Stimulated activated CD4-positive, alpha-beta T cell treated with anti-CD3 and anti-CD28 coated beads, Interleukin-2, amount 100 ng/mL, for 48 hours (primary cell): Measurements from ENCODE around the gene FNDC4.

ENCODE experiments used
- DNase-seq, 2 donors: peaks; one replicate each; pipeline ENCODE4 v3.0.0-alpha.2; 2020

The FNDC4 gene

DNA sequence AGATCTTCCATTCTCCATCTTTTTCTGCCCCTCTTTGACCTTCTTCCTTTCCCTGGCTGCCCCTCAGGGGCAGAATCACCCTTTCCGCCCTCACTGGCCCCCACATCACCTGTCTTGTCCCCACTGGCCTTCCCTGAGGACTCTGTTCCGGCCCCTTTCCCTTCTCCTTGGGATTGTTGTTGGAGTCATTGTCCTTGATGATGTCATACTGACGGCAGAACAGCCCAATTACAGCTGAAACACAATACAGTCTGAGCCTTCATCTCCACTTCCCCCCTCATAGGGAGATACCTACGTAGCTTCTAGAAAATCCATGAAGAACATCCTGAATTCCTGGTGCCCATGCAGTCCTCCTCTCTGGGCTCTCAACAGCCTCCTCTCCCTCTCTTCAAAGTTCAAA is 2.4 kb downstream of the FNDC4 start:
- no peak for DNase-seq

DNA sequence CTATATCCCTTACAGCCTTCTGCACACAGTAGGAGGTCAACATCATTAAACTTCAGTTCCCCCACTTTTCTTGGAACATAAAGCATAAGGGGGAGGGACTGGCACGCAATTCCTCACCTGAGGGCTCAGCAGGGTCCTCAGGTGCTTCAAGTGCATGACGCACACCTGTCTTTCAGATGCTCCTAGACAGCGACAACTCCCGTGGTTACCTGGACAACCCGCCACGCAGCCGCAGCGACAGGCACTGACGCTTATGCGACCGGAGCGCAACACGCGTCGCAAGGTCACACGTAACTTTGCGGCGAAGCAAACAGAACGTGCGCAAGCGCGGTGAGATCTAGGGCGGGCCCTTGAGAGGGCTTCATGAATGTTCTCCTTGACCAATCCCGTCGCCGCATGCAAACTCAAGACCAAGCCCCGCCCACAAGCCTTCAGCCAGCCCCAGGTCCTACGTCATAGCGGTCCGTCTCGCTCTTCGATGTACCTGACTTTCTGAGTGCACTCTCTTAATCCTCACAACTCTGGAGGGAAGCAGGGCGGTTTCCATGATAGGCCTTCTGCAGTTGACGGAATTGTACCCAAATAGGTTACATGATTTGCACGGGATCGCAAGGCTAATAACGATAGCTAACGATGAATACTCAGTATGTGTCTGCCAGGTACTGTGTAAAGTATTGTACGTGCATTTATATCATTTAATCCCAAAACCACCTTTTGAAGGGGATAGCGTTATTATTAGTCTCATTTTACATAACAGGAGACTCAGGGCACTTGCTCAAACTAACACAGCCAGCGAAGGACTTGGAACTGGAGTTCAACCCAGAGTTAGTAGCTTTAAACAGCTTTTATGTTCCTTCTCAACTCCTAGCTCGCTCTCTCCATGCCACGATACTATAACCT is 5.3 kb downstream of the FNDC4 start, which contains the start of gene IFT172:
Gene IFT172 (minus strand): TSS at position 246 of the 900 bp plus-strand sequence. CDS start 90 bp downstream, at position 156.
- DNase-seq: peak; percentile 97 to 98

DNA sequence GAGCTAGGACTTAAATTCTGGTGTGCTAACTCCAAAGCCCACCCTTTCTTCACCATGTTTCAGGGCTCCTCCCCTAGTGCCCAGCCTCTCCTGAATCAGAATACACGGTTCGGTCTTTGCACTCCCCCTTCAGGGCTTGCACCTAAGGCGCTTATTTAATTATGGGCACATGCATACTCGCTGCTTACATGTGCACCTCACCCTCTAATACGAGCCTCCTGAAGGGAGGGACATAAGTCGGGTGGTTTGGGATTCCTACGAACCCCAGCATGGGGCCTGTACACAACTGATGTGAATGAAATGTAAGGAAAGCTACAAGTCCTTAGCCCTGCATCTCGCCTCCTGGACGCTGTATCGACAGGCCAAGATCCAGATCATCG is 5.9 kb downstream of the FNDC4 start:
- DNase-seq: no peak

DNA sequence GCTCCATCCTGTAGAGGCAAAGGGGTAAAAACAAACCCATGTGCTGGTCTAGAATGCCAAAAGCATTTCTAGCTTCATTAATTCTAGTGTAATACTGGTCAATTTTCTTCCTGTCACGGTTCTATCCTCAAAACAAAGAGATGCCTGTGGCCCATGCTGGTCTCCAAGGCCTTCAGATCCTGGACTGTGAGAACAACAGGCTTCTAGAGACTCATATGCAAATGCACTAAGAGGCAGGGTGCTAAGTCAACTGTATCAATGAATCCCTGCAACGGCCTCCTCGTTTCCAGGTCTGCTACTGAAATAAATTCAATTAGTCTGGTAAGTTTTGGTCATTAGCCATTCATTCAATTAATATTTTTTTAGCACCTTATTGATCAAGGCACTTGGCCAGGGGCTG is 9.5 kb downstream of the FNDC4 start:
- DNase-seq: no peak

DNA sequence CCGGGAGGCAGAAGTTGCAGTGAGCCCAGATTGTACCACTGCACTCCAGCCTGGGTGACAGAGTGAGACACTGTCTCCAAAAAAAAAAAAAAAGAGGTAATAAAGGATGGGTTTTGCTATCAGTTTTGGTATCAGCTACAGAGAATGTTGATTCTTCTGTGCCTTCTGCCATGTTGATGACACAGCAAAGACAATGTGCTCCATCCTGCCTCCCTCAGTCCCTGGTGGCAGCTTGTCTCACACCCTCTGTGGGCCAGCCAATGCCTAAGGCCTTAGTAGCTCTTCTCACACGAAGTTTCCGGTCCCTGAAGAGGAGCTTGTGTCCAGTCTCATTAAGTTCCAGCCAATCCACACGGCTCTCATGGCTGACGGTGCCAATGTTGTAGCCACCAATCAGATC is 23.0 kb downstream of the FNDC4 start:
- no peak for DNase-seq

DNA sequence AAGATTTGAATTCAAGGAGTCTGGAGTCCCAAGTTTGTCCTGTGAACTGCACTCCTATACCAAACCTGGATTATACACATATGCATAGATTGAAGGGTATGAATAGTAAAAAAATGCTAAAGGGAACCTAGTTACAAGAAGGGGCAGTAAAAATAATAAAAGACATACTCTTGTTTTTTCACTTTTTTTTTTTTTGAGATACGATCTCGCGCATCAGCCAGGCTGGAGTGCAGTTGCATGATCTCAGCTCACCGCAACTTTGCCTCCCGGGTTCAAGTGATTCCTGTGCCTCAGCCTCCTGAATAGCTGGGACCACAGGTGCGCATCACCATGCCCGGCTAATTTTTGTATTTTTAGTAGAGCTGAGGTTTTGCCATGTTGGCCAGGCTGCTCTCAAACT is 30.6 kb downstream of the FNDC4 start:
- no peak for DNase-seq

DNA sequence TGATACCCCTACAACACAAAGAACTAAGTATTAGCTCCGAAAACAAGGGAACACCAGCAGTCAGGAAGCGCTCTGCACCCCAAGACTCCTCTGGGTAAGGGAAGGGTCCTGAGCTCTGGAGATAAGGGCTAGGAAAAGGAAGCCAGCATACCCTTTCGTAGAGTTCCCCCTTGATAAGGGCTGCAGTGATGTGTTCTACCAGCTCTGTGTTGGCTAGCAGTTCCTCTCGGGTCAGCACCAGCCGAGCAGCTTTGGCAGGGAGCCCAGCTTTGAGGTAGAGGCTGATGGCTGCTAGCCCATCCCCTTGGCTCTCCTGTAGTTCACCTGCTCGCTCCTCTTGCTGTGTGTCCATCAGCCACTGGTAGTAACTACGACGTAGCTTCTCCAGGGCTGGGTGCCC is 33.9 kb downstream of the FNDC4 start:
- no peak for DNase-seq

DNA sequence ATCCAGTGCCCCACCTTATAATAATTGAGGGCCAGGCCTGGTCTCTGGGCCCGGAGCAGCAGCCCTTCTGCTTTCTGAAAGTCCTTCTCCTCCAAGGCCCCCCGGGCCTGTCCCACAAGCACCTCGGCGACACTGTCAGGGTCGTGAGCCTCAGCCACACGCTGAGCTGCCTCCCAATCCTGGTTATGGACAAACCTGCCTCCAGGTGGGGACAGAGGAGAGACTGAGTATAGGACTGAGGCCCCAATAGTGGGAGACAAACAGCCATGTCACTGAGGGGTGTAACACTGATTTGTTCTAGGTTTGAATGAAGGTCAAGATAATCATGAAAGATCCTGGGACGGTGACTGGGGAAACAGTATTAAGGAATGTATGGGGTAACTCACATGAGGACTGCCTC is 41.0 kb downstream of the FNDC4 start:
- no peak for DNase-seq

DNA sequence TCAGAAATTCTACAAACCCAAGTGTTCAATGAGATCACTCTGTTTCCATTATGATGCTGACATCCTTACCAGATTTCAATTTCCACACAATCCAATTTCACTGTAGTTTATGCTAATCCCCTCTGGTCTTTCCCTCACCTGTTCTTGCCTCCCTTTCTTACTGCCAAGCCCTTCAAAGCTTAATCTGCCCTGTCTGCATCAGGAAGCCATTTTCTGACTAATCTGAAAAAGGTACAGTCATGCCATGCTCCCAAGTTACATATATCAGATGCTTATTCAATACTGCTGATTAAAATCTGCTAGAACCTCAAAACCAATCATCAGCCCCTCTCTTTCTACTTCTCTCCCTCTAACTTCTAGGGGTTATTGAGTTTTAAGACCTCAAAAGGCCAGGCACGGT is 43.9 kb downstream of the FNDC4 start:
- DNase-seq: no peak

DNA sequence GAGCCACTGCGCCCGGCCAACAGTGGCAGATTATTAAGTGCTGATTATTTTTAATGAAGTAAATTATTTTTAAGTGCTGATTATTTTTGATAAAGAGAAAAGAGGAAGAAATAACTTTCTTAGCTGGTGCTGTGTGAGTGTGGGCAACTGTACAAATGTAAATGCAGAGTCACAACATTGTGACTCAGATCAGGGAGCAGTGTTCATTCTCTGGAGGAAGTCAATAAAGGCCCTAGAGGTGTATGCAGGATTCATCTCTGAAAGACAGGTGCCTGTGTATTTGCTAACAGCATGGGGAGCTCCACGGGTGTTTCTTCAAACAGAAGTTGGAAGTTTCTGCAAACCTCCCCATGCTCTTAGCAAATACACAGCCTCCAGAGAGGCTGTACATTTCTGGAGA is 46.6 kb downstream of the FNDC4 start:
- no peak for DNase-seq

DNA sequence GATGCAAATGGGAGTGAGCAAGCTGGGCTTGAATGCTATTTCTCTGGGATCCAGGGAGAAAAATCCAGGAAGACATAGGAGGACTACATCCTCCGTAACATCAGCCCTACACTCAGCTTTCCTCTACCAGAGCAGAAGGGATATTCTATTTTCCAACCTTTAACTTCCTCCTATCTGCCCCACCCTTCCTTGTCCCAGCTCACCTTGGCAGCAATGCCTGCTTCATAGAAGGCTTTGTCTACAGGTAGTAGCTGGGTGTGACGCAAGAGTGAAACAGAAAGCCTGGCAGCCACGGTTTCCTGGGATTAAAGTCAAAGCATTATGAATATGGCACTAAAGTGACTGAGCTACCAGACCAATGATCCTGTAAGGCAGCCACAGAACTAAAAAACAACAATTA is 48.9 kb downstream of the FNDC4 start:
- no peak for DNase-seq

DNA sequence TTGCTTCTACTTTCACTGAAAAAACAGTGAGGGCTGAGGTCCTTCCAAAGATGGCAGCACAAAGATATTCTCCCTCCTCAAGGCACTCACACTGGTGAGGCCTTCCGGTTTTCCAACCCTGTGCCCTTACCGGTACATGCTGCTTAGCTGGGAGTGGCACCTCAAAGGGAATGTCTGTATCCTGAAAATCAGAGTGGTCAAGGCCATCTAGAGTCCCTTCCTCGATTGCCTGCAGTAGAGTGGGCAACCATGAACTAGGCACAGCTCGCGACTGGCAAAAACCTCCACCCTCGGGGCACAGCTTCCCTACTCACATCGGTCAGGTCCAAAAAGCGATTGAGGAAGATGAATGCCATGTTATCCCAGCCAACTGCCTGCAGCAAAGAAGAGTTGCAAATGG is 49.4 kb downstream of the FNDC4 start:
- no peak for DNase-seq

DNA sequence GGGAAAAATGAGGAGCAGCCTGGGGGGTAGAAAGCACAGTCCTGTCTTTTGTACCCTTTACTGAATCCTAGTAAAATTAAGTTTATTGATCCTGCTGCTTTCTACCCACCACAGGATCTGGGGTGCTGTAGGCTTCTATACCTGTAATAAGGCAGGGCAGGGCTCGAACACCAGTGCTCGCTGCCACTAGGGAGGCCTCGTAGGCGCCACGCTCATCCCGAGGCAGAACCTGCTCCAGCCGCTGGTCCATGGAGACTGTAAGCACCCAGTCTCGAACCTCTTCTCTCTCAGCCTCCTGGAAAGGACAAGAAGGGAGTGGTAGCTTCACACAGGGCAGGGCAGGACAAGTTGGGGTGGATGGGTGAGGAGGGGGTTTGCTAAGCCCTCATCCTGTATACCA is 49.8 kb downstream of the FNDC4 start:
- no peak for DNase-seq

DNA sequence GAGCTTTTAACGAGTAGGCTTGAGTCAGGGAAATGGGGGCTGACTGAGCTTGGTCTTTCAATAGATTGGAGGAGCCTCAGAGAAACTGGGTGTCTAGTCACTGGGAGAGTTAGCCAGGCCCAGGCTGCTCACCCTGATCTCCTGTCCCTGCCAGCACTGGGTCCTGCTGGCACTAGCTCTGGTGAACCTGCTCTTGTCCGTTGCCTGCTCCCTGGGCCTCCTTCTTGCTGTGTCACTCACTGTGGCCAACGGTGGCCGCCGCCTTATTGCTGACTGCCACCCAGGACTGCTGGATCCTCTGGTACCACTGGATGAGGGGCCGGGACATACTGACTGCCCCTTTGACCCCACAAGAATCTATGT is 52.1 kb downstream of the FNDC4 start:
- DNase-seq: no peak

DNA sequence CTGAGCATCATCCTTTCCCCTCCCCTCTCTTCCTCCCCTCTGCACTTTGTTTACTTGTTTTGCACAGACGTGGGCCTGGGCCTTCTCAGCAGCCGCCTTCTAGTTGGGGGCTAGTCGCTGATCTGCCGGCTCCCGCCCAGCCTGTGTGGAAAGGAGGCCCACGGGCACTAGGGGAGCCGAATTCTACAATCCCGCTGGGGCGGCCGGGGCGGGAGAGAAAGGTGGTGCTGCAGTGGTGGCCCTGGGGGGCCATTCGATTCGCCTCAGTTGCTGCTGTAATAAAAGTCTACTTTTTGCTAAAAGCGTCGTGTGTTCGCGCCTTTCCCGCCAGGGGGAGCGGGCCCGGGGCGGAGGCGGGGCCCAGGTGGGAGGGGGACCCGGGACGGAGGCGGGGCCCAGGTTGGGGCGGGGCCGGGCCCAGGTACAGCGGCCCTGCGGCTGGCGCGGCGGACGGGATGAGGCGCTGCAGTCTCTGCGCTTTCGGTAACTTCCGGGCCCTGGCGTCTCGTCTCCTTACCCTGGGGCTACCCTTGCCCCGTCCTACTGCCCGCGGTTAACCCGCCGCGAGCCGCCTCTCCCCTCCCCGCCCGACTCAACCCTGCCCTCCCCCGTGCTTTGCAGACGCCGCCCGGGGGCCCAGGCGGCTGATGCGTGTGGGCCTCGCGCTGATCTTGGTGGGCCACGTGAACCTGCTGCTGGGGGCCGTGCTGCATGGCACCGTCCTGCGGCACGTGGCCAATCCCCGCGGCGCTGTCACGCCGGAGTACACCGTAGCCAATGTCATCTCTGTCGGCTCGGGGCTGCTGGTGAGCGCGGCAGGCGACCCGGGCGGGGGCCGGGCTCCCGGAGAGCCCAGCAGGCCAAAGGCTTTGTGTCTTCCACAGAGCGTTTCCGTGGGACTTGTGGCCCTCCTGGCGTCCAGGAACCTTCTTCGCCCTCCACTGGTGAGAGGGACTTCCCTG is 52.8 kb downstream of the FNDC4 start, which contains the start of gene KRTCAP3:
Gene KRTCAP3 (plus strand): TSS at position 424 of the 962 bp plus-strand sequence. CDS start 32 bp downstream, at position 456.
- peak; percentile 9 to 31 for DNase-seq
